Stimulated activated CD4-positive, alpha-beta T cell treated with anti-CD3 and anti-CD28 coated beads, Interleukin-2, amount 100 ng/mL, for 48 hours (primary cell): Measurements from ENCODE around the gene AGL.
A peak's percentile ranks its signal among the peaks of the same experiment; 100 is the strongest.
"Not testable (repeated sequence)": the region's sequence is repeated elsewhere in the genome, so short reads cannot be mapped to it uniquely, and the experiment has no call there.

Experiments
- DNase-seq, 2 donors: peaks; one replicate each; pipeline ENCODE4 v3.0.0-alpha.2; 2020

The AGL gene

DNA sequence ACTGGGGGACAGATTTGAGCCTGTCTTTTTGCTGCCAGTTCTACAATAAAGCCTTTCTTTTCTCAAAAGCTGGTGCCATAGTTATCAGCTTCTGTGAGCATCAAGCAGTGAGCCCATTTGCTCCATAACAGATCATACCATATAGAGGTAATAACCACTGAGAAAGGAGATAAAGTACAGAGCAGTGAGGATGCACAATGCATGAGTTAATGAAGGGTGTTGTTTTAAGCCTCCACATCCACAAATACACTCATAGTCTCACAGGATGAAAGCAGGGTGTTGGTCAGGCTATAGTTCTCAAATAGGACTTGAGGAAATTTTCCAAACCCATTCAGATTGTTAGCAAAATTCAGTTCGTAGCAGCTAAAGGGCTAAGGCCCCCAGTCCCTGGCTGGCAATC, 94.0 kb downstream of the AGL start:
- no peak for DNase-seq

DNA sequence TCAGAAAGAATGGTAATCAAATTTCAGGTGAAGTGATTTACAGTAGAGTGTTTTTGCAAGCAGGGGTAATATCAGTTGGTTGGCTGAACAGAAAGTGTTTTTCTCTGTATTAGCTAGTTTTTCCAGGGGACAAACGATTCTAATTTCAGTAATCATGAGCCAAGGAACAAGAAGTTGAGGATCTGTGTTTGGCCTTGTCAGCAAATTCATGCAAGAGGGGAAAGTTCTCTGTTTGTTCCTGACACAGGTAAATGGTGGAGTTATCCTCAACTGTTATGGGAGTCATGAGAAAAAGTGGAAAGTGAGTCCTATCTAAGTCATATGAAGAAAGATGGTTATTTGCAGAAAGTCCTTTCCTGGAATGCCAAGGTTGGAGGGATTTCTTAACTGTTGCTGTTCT, 95.0 kb downstream of the AGL start:
- no peak for DNase-seq

DNA sequence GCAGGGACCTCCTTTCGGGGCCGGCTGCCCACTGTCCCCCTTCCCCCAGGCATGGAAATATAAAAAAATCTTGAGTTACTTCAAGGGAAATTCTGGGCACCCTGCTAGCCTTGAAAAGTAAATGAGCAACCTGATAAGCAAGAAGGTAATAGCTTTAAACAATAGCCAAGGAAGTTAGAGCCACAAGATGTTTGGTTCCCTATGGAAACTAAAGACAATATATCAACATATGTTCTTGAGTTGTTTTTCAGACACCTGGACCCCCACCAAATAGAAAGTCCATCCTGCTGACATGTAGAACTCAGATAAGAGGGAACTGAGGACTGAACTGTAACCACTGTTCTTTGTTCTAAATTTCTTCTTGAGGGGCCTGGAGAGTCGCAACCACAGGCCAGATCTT, 100.3 kb downstream of the AGL start:
- DNase-seq = no peak

DNA sequence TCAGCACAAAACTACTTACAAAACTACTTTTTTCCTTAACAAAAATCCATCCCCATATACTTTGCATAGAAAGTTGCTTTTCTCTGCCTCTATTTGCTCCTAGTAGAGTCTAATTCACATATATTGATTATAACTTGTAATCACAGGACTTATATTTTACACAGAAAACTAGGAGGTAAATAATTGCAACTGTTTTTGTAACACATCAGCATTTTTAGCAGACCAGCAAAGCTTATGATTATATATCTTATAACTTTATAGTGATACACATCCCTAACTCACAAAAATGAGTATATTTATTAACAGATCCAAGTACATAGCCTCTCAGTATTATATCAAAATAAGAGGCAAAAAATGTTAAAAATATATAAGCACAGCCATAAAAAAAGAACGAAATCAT, 102.4 kb downstream of the AGL start:
- no peak for DNase-seq

DNA sequence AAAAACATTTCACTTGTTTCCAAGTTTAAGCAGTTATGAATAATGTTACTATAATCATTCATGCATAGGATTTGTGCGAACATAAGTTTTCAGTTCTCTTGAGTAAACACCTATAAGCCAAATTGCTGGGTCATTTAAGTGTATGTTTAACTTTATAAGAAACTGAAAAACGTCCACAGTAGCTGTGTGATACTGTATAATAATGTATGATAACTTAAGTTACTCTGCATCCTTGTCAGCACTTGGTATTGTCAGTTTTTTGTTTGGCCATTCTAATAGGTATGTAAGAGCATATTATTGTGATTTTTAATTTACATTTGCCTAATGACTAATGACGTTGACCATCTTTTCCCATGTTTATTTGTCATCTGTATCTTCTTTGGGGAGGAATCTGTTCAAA, 105.2 kb downstream of the AGL start:
- no peak for DNase-seq

DNA sequence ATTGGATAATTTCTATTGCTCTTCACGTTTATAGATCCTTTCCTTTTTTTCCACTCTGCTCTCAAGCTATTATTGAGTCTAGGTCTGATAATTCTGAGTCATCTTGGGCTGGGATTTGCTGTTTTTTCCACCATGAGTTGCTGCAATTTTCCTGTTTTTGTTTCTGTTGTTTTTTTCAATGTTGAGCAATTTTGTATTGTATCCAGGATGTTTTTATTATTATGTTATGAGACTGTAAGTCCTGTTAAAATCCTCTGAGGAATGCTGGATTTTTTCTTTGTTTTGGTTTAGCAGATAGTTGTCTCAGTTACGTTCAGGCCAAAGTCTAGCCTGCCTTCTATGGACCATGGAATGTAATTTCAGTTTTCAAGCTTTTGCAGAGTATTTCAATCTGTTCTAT, 106.6 kb downstream of the AGL start:
- DNase-seq = no peak

DNA sequence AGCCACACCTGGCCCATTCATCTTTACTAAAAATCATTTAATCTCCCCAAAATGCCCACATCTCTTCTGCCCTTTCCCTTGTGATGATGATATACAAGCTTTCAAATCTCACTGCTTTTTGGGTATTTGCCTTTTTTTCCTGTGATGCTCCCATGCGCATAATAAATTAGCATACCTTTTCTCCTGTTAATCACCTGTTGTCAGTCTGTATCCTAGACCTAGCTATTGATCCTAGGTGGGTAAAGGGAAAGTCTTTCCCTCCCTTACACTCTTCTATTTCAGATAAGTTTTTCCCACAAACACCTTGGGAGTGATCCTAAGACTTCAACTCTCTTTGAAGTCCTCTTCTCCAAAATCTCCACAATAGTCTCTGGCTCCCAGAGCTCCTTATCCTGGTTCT, 107.7 kb downstream of the AGL start:
- no peak for DNase-seq

DNA sequence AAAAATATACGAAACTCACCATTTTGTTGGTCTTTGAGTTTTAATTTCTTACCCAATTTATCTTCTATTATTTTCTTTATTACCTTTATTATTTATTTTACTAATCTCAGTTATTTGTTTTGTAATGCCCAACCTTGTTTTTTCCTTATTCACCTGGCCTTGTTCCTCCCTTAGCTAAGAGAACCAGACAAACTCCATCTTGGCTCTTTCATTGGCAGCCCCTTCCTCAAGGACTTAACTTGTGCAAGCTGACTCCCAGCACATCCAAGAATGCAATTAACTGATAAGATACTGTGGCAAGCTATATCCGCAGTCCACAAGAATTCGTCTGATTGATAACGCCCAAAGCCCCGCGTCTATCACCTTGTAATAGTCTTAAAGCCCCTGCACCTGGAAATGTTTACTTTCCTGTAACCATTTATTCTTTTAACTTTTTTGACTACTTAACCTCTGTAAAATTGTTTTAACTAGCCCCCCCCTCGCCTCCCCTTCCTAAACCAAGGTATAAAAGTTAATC, 109.1 kb downstream of the AGL start:
- not testable (repeated sequence) for DNase-seq

DNA sequence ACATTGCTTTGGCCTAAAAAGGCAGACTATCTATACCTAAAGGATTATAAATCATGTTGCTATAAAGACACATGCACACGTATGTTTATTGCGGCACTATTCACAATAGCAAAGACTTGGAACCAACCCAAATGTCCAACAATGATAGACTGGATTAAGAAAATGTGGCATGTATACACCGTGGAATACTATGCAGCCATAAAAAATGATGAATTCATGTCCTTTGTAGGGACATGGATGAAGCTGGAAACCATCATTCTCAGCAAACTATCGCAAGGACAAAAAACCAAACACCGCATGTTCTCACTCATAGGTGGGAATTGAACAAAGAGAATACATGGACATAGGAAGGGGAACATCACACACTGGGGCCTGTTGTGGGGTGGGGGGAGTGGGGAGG, 110.1 kb downstream of the AGL start:
- not testable (repeated sequence) for DNase-seq

DNA sequence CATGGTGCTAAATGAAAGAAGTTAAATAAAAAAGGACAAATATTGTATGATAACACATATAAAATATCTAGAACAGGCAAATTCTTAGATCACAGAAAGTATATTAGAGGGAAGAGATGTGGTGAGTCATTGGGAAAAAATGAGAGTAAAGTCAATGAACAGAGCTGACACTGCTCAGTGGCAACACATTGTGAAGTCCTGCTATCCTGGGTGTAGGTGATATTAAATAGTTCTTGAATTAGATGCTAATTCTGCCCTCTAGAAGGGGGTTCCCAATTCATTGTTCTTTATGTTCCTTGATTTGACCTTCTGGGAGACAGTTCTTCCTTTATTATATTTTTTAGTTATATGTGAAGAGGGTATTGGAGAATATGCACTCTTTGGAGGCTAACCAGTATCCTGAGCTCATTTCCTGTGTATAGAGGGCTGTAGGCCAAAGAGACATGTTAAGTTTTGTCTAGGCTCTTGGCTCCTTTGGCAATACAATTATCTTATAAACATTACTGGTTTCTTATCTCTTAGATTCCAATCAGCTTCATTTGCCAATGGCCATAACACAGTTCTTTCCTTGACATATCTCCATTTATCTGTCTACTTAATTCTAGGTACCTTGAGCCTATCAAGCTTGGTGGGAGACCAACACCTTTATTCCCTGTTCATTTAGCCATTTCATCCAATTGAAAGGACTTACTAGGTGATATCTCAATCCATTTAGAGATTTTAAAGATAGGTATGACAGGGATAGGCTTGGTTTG, 113.1 kb downstream of the AGL start:
- DNase-seq = no peak

DNA sequence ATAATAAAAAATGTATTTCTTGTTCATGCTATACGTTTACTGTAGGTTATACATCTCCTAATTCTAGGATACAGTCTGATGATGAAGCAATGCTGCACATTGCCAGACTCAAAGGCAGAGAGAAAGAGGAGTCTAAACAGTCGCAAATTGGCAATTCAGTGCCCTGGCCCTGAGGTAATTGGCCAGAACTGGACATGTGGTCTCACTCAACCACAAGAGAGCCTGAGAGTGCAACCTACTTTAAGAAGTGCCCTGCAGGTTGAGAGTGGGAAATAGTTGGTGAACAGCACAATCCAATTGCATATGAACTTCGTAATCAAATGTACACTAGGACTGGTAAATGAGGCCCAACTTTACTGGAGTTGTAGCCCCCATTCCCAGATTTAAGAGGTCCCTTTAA, 114.6 kb downstream of the AGL start:
- no peak for DNase-seq

DNA sequence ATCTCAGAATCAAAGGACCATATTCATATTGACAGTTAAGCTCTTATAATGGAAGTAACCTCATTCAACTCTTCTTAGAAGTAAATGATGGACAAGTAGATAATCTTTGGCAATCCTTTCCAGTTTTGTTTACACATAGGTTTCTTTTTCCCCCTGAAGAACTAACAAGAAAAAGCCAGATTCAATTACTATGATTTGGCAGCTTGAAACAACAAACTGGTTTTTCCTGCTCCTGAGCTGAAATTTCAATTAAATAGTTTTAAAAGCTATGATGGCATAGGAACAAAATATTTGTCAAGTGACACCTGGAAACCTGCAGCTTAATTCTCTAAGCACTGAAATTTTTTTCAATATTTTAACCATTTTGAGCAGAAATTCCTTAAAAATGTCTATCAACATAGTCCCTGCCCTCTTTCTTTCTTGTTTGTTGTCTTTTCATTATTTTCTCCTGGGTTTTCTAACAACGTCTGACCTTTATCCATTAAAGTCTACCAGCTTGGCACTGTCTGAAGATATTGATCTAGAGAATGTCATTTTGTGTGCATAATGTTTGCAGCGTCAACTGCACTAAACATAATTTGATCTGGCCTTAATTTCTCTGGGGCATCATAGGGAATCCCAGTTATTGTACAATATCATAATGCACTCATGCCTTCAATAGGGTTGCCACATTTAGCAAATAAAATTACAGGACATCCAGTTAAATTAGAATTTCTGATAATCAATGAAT, 115.7 kb downstream of the AGL start:
- DNase-seq = no peak

DNA sequence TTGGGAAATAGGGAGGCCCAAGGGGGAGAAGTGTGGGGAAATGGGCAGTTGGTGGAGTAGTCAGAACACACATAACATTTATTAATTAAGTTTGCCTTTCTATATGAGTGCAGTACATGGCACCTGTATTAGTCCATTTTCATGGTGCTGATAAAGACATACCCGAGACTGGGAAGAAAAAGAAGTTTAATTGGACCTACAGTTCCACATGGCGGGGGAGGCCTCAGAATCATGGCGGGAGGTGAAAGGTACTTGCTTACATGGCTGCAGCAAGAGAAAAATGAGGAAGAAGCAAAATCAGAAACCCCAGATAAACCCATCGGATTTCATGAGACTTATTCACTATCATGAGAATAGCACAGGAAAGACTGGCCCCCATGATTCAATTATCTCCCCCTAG, 118.1 kb downstream of the AGL start:
- DNase-seq = no peak

DNA sequence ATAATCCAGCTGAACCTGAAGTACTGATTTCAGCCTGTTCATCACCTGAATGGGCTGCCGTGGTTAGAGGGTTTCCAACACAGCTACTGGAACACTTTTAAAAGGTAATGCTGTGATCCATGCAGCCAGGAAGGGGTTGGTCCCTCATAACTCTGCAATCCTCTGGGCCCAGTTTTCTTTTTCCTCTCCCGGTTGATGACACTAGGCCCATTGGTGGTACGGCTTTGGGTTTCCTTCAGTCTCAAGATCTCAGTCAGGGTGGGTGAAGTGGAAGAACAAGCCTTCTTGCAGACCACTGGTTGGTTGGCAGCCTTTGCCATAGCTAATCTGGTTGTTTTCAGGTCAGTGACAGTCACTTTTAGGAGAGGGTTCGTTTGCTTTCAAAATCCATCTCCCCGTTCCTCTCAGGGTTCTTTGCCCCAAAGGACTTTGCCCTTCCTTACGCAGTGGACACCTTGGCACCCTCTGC, 119.1 kb downstream of the AGL start:
- DNase-seq = peak in 1 of 2 donors; percentile 8

DNA sequence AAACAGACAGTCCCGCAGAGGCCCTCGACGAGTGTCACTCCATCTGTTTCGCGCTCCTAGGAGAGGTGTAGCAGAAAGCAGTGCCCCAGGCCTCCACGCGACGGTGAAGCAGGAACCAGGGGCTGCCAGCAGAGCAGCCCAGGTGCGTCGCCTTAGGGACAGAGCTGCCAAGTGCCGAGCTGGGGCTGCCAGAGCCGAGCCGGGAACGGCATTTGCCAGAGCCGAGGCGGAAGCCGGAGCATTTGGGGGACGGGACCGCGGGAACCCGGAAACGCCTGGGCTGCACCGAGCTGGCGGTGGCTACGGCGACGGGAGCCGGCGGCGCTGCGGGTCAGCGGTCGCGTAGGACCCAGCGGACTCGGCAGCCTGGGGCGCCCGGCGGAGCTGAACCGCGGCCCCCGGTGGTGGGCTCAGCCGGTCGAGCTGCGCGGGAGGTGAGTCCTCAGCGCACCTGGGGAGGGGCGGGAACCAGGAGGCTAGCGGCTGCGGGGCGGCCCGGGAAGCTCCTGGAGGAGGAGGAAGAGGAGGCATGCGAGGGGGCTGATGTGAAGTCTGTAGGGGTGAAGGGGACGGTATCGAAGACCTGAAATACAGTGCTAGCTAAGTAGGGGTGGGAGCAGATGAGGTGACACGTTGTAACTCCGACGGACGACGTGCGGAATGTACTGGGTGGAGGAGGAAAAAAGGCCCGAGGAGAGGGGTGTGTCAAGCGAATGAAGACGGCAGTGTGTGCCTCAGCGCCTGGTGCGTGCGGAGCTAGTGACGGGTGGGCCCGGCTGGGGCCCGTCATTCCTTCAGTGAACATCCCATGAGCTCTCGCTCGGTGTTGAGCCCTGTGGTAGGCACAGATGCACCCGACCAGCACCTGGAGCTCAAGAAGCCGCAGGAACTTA, 119.8 kb downstream of the AGL start, which contains the start of gene SLC35A3:
SLC35A3 (plus strand) TSS at position 268 of the 893 bp plus-strand sequence. CDS start 23,559 bp downstream, outside the sequence.
- peak; percentile 72 to 80 for DNase-seq

DNA sequence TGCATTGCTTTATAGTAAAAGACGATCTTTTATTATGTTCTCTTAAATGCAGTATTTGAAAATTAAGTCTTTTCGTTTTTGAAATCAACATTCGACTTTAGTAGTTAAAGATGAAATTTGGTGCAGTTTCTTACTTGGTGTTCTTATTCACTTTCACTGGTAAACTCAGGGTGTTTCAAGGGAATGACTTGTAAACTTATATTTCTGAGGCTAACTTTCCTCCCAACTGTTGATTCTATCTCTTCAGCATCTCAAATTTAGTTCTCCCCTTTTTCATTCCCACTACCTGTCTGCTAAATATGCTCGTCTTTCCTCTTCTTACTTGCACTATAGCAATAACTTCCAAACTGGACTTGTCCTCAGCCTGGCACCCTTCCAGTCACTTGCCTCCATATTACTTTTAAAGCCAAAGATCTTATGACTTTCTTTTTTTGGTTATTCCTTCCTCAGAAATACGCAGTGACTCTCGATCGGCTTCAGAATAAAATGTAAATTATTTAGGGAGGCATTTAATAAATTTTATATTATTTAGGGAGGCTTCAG, 120.6 kb downstream of the AGL start:
- DNase-seq = no peak

DNA sequence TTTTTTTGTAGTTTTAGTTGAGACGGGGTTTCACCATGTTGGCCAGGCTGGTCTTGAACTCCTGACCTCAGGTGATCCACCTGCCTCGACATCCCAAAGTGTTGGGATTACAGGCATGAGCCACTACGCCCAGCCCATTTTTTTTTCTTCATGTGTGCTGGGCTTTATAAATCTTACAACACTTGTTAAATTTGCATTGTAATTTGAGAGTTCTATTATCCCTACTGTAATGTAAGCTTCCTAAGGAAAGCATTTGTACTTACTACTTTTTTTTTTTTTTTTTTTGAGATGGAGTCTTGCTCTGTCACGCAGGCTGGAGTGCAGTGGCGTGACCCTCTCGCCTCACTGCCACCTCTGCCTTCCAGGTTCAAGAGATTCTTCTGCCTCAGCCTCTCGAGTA, 121.9 kb downstream of the AGL start:
- not testable (repeated sequence) for DNase-seq
